PC-9 (cell line): ENCODE results near the gene HOATZ.

ENCODE experiments used
- CTCF ChIP-seq: fragments of 200-600 bp; sonication (generic); conservative IDR thresholded peaks from 2 replicates; pipeline ENCODE4 v1.6.1; 2017; ENCODE audit warnings: mixed run types, antibody characterized with exemption, mild to moderate bottlenecking, moderate library complexity
- EZH2 ChIP-seq: fragments of 200-600 bp; sonication (generic); IDR thresholded peaks from 2 replicates; pipeline ENCODE4 v1.8.0; 2017; ENCODE audit warnings: antibody characterized with exemption, low read depth

- TF ChIP-seq EZH2, result no peak
- TF ChIP-seq CTCF, result no peak
These were observed 9.5 kb downstream of the HOATZ start for GRCh38 chr11:111524056-111524455.
